GM18951 (cell line): ENCODE results near the gene HAO2.

ENCODE experiments used
- POLR2A ChIP-seq: IDR thresholded peaks from 4 replicates; pipeline ENCODE4 v1.6.1; 2011; ENCODE audit warnings: mild to moderate bottlenecking; ENCODE audit not compliant: insufficient read length, insufficient read depth; ENCODE audit errors: extremely low read depth
- in situ Hi-C: fragments of 300-500 bp; cut with MboI; formaldehyde crosslinking; loops from one replicate; pipeline ENCODE4 v1.12.0; 2022; ENCODE audit warnings: low sequenced_read_pairs, mixed read lengths, inconsistent platforms; ENCODE audit not compliant: unreplicated experiment

HAO2 gene

GRCh38 chr1:119416006-119416640 is 47.5 kb downstream of the HAO2 start:
- in situ Hi-C loops: no loop called here
- no peak for TF ChIP-seq POLR2A

GRCh38 chr1:119419109-119419508 is 50.5 kb downstream of the HAO2 start:
- TF ChIP-seq POLR2A: no peak
- in situ Hi-C loops: no loop called here

- in situ Hi-C loops: no loop called here
- no peak for TF ChIP-seq POLR2A
Observed at GRCh38 chr1:119420638-119421037, 52.1 kb downstream of the HAO2 start.

- no peak for TF ChIP-seq POLR2A
- in situ Hi-C loops: no loop called here
Observed at GRCh38 chr1:119422631-119423030, 54.0 kb downstream of the HAO2 start.

- in situ Hi-C loops: no loop called here
Observed at GRCh38 chr1:119428991-119429390, 60.4 kb downstream of the HAO2 start.

GRCh38 chr1:119429687-119430086 is 61.1 kb downstream of the HAO2 start:
- TF ChIP-seq POLR2A: no peak
- in situ Hi-C loops: no loop called here

More at GRCh38 chr1:119428991-119429390, 60.4 kb downstream of the HAO2 start:
- TF ChIP-seq POLR2A: no peak

- in situ Hi-C loops: no loop called here
- no peak for TF ChIP-seq POLR2A
Observed at GRCh38 chr1:119430486-119430885, 61.9 kb downstream of the HAO2 start.

GRCh38 chr1:119431836-119432235 is 63.3 kb downstream of the HAO2 start:
- in situ Hi-C loops: no loop called here
- TF ChIP-seq POLR2A: no peak

GRCh38 chr1:119435052-119435451 is 66.5 kb downstream of the HAO2 start:
- in situ Hi-C loops: no loop called here
- no peak for TF ChIP-seq POLR2A

GRCh38 chr1:119438761-119439160 is 70.2 kb downstream of the HAO2 start:
- in situ Hi-C loops: no loop called here
- TF ChIP-seq POLR2A: no peak

- in situ Hi-C loops: no loop called here
- TF ChIP-seq POLR2A: no peak
Observed at GRCh38 chr1:119440721-119441307, 72.2 kb downstream of the HAO2 start.

- no peak for TF ChIP-seq POLR2A
- in situ Hi-C loops: no loop called here
Observed at GRCh38 chr1:119442756-119443155, 74.2 kb downstream of the HAO2 start.
